Measurements from ENCODE around the gene HAS3.
"Not testable (repeated sequence)": the region's sequence is repeated elsewhere in the genome, so short reads cannot be mapped to it uniquely, and the experiment has no call there.

The HAS3 gene

GRCh38 chr16:69115837-69116236 is 10.4 kb downstream of the HAS3 start:
- DNase-seq (ENCODE audit: low read depth in 2 of 2, low spot score in 1 of 2), result no peak

DNA sequence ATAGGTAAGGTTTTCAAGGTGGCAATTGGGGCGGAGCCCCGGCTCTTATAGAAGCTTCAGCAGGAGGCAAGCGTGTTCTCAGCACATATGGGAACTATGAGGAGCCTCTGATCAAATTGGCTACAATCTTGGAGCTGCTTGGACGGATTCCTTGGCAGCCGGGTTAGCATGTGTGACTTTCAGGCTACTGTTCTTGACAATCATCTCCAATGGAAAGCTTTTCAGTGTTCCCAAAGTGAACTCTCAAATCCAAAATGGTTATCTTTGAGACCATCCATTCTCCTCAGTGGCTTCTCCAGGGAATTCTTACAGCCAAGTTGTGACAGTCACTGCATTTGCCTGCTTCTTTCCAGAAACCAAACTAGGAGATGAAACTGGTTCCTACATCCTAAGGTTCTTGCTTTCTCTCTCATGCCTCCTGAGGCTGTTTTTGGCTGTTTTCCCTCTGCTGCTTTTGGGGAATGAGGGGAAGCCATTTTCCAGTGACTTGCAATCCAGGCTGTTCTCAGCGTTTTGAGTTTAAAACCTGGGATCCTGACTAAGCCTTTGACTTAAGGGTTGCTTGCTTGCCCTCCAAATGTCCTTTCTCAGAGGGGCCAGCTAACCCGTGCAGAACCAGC is 10.9 kb downstream of the HAS3 start:
- no peak for DNase-seq (ENCODE audit: low read depth in 2 of 2, low spot score in 1 of 2)

GRCh38 chr16:69116906-69117305 is 11.5 kb downstream of the HAS3 start:
- no peak for DNase-seq (ENCODE audit: low read depth in 2 of 2, low spot score in 1 of 2)

- DNase-seq (ENCODE audit: low read depth in 2 of 2, low spot score in 1 of 2), result no peak
These were observed 13.0 kb downstream of the HAS3 start for GRCh38 chr16:69118468-69118867.

DNA sequence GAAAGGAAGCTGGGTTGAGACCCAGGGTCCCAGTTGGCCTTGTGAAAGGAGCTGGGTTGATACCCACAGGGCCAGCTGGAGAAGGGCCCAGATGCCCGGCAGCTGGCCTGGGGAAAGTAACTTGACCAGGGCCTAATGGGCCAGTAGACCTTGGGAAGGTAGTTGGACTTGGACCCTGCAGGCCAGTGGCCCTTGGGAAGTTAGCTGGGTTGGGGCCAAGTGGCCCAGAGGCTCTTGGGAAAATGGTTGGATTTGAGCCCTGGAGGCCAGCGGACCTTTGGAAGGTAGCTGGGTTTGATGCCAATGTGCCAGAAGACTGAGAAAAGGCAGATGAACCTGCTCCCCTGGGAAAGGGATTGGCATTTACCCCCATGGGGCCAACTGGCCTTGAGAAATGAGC is 13.5 kb downstream of the HAS3 start:
- DNase-seq (ENCODE audit: low read depth in 2 of 2, low spot score in 1 of 2), result no peak

DNA sequence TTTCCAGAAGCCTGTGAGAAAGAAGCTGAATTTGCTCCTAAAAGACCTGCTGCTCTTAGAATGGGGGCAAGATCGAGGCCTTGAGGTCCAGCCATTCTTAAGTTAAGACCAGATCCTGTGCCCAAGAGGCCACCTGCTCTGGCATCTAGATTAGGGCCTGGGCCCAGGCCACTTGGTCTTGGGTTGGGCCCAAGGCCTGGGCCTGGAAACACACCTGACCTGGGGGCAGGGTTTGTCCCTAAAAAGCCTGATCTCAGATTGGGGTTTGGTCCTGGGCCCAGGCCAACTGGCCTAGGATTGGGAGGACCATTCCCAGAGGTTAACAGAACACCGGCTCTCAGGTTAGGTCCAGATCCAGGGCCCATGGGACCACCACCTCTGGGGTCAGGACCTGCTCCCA is 14.1 kb downstream of the HAS3 start:
- DNase-seq (ENCODE audit: low read depth in 2 of 2, low spot score in 1 of 2), result no peak

- no peak for DNase-seq (ENCODE audit: low read depth in 2 of 2, low spot score in 1 of 2)
These were observed 14.7 kb downstream of the HAS3 start for GRCh38 chr16:69120096-69120664.

GRCh38 chr16:69123910-69124309 is 18.5 kb downstream of the HAS3 start:
- peak; percentile 26 for DNase-seq (ENCODE audit: low read depth in 2 of 2, low spot score in 1 of 2)

- DNase-seq (ENCODE audit: low read depth in 2 of 2, low spot score in 1 of 2), result not testable (repeated sequence)
These were observed 19.0 kb downstream of the HAS3 start for GRCh38 chr16:69124406-69124805.

GRCh38 chr16:69124961-69125360 is 19.5 kb downstream of the HAS3 start:
- DNase-seq (ENCODE audit: low read depth in 2 of 2, low spot score in 1 of 2), result not testable (repeated sequence)

DNA sequence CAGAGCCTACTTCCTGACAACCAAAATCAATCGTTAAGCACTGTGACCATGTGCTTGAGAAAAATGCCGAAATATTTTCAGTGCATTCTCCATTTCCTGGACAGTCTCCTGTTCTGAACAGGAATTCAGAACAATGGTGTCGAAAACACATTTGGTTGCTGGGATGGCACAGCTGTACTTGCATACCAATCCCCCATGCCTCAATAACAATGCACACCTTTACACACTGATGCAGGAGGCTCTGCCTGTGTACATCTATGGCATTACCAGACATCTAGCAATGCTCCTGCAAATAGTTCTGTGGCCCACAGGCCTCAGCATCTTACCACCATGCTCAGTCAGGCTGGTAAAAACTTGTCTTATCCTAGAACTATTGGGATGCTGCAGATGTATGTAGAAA is 20.8 kb downstream of the HAS3 start:
- DNase-seq (ENCODE audit: low read depth in 2 of 2, low spot score in 1 of 2), result no peak

- not testable (repeated sequence) for DNase-seq (ENCODE audit: low read depth in 2 of 2, low spot score in 1 of 2)
These were observed 21.3 kb downstream of the HAS3 start for GRCh38 chr16:69126801-69127200.

- DNase-seq (ENCODE audit: low read depth in 2 of 2, low spot score in 1 of 2), result no peak
These were observed 22.6 kb downstream of the HAS3 start for GRCh38 chr16:69127966-69128510.

DNA sequence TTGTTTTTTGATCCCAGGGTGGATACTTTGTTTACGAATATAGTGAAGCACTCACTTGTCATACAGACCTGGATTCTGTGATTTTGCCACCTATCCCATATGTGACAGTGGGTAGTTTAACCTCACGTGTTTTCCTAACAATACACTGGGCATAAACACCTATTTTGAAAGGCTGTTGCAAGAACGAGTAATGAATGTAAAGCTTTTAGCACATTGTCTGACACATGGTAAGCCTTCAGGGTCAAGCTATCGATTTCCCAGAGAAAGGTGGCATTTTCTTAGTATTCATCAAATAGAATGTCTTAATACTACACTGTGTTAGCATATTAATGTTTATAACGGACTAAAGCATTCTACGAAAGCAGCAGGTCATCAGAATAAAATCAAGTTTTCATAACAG is 25.0 kb downstream of the HAS3 start:
- no peak for DNase-seq (ENCODE audit: low read depth in 2 of 2, low spot score in 1 of 2)

- no peak for DNase-seq (ENCODE audit: low read depth in 2 of 2, low spot score in 1 of 2)
These were observed 25.9 kb downstream of the HAS3 start for GRCh38 chr16:69131167-69131838.

DNA sequence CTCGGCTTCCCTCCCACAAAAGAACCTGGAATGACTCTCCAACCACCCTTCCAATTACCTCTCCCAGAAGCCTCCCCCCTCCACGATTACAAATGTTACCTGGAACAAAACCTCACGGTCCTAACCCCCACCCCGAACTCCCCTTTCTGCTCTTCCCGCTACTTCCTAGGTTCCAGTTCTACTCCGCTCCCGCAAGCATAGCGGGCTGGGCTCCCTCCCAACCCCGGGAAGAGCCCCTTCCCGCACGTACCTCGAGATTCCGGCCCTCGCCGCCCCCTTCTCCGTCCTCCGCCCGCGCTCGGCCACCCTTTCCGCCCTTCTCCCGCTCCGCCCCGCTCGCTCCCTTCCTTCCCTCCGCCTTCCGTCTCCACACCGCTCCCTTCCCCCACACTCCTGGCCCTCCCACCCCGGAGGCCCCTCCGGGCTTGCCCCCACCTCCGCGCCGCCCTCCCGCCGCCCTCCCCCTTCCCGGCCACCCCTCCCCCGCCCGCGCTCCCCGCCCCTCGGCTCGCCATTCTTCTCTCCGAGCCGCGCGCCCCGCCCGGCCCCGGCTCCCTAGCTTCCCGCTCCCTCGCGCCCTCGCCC is 26.5 kb downstream of the HAS3 start:
- peak; percentile 50 to 64 for DNase-seq (ENCODE audit: low read depth in 2 of 2, low spot score in 1 of 2)

- peak; percentile 65 to 73 for DNase-seq (ENCODE audit: low read depth in 2 of 2, low spot score in 1 of 2)
These were observed 27.2 kb downstream of the HAS3 start, which contains the start of the genes CHTF8 and UTP4 for GRCh38 chr16:69132424-69133252. Gene CHTF8 (minus strand): TSS chr16:69132588. CDS start chr16:69121458, 11,130 bp downstream. Gene UTP4 (plus strand): TSS chr16:69132649. CDS start chr16:69133460, 811 bp downstream.

GRCh38 chr16:69133373-69133954 is 28.0 kb downstream of the HAS3 start:
- no peak for DNase-seq (ENCODE audit: low read depth in 2 of 2, low spot score in 1 of 2)

DNA sequence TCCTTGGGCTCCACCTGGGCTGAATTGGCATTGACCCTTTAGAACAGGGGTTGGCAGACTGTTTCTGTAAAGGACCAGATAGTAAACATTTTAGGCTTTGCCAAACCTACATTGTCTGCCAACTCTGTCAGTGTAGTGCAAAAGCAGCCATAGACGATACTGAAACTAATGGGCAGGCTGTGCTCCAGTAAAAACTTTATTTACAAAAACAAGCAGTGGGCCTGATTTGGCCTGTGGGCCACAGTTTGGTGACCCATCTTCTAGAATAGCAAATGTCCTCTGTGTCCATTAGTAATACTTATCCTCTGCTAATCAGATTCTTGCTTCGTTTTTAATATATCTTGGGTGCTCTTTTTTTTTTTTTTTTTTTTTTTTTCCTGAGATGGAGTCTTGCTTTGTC is 33.2 kb downstream of the HAS3 start:
- no peak for DNase-seq (ENCODE audit: low read depth in 2 of 2, low spot score in 1 of 2)

- DNase-seq (ENCODE audit: low read depth in 2 of 2, low spot score in 1 of 2), result not testable (repeated sequence)
These were observed 34.0 kb downstream of the HAS3 start for GRCh38 chr16:69139464-69139863.

GRCh38 chr16:69141014-69141413 is 35.6 kb downstream of the HAS3 start:
- DNase-seq (ENCODE audit: low read depth in 2 of 2, low spot score in 1 of 2), result no peak

All from stimulated activated CD8-positive, alpha-beta memory T cell treated with anti-CD3 and anti-CD28 coated beads, Interleukin-4, amount 100 ng/mL, for 4 hours (primary cell).